Activated CD4-positive, alpha-beta T cell treated with anti-CD3 and anti-CD28 coated beads, Interleukin-2, Interleukin-4, amounts not matched to agents 100 ng/mL and 50 ng/mL, durations not matched to agents 16 hours and 8 hours (primary cell): Measurements from ENCODE around the gene ANKRD29.
"Not testable (repeated sequence)": the region's sequence is repeated elsewhere in the genome, so short reads cannot be mapped to it uniquely, and the experiment has no call there.

Experiments used
- DNase-seq: peaks from one replicate; pipeline ENCODE4 v3.0.0-alpha.2; 2020; ENCODE audit warnings: low spot score

Gene ANKRD29

GRCh38 chr18:23583071-23583865, 79.4 kb downstream of the ANKRD29 start:
- DNase-seq: no peak

GRCh38 chr18:23580677-23581367, 81.9 kb downstream of the ANKRD29 start:
- DNase-seq: no peak

- no peak for DNase-seq
Measured at GRCh38 chr18:23578891-23579653, 83.6 kb downstream of the ANKRD29 start.

- no peak for DNase-seq
Measured at GRCh38 chr18:23578067-23578701, 84.5 kb downstream of the ANKRD29 start.

- not testable (repeated sequence) for DNase-seq
Measured at GRCh38 chr18:23577521-23577920, 85.2 kb downstream of the ANKRD29 start.

- DNase-seq: no peak
Measured at GRCh38 chr18:23575309-23575651, 87.4 kb downstream of the ANKRD29 start.

GRCh38 chr18:23574611-23575308, 88.0 kb downstream of the ANKRD29 start:
- no peak for DNase-seq

GRCh38 chr18:23573626-23574431, 88.9 kb downstream of the ANKRD29 start:
- DNase-seq: peak; percentile 47

- DNase-seq: no peak
Measured at GRCh38 chr18:23573020-23573419, 89.7 kb downstream of the ANKRD29 start.

- no peak for DNase-seq
Measured at GRCh38 chr18:23572570-23572969, 90.1 kb downstream of the ANKRD29 start.

- DNase-seq: no peak
Measured at GRCh38 chr18:23572012-23572411, 90.7 kb downstream of the ANKRD29 start.

- no peak for DNase-seq
Measured at GRCh38 chr18:23570912-23571504, 91.7 kb downstream of the ANKRD29 start.

GRCh38 chr18:23569299-23570063, 93.2 kb downstream of the ANKRD29 start:
- DNase-seq: no peak

- DNase-seq: no peak
Measured at GRCh38 chr18:23568281-23569138, 94.2 kb downstream of the ANKRD29 start.

GRCh38 chr18:23567671-23568070, 95.0 kb downstream of the ANKRD29 start:
- no peak for DNase-seq

- DNase-seq: no peak
Measured at GRCh38 chr18:23565916-23566547, 96.7 kb downstream of the ANKRD29 start.

GRCh38 chr18:23563377-23564043, 99.2 kb downstream of the ANKRD29 start:
- DNase-seq: peak; percentile 49

GRCh38 chr18:23560186-23560585, 102.5 kb downstream of the ANKRD29 start:
- DNase-seq: no peak
